Fibroblast of lung (primary cell): ENCODE data around the gene MYO9A.

Experiments used
- EZH2 ChIP-seq: IDR thresholded peaks from 2 replicates; pipeline ENCODE4 v1.5.1; 2012; ENCODE audit warnings: low read length, control low read depth, mild to moderate bottlenecking; ENCODE audit errors: missing control alignments
- TF ChIP-seq, protein P1 (sequence below), 2 donors: IDR thresholded peaks in 1 of 2; conservative IDR thresholded peaks in 1 of 2; 1 replicate in 1 of 2; 2 replicates in 1 of 2; pipeline ENCODE4 v1.5.1; 2011 to 2012; ENCODE audit warnings: low read length in 2 of 2, control low read depth in 1 of 2, inconsistent platforms in 1 of 2, low read depth in 1 of 2, mild to moderate bottlenecking in 1 of 2

DNA sequence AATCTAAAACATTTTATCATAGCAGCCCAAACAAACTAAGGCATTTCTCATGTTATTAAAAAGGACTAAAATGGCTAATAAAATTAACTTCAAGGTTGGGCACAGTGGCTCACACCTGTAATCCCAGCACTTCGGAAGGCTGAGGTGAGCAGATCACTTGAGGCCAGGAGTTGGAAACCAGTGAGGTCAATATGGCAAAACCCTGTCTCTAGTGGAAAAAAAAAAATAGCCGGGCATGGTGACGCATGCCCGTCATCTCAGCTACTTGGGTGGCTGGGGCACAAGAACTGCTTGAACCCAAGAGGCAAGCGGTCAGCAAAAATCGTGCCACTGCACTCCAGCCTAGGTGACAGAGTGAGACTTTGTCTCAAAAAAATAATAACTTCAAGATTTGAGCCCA lies 197.4 kb downstream of the MYO9A start:
- TF ChIP-seq EZH2: no peak
- TF ChIP-seq, protein P1, sequence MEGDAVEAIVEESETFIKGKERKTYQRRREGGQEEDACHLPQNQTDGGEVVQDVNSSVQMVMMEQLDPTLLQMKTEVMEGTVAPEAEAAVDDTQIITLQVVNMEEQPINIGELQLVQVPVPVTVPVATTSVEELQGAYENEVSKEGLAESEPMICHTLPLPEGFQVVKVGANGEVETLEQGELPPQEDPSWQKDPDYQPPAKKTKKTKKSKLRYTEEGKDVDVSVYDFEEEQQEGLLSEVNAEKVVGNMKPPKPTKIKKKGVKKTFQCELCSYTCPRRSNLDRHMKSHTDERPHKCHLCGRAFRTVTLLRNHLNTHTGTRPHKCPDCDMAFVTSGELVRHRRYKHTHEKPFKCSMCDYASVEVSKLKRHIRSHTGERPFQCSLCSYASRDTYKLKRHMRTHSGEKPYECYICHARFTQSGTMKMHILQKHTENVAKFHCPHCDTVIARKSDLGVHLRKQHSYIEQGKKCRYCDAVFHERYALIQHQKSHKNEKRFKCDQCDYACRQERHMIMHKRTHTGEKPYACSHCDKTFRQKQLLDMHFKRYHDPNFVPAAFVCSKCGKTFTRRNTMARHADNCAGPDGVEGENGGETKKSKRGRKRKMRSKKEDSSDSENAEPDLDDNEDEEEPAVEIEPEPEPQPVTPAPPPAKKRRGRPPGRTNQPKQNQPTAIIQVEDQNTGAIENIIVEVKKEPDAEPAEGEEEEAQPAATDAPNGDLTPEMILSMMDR (conservative IDR thresholded peaks at IDR 0.05 in 1 of 2, IDR thresholded peaks at IDR 0.05 in 1 of 2; ENCODE audit: low read depth in 1 of 2, low read length in 2 of 2): no peak
